H9 (cell line): ENCODE data around the gene RGL4. TPM values are rescaled to one million over a fixed set of nuclear protein-coding genes. Genes with fewer than 3 reads are reported as not detected.

ENCODE experiments used
- DNase-seq: peaks from one replicate; pipeline ENCODE4 v3.0.0-alpha.2; 2017
- H2AFZ ChIP-seq: one replicate; pipeline ENCODE4 v1.6.1; 2013; ENCODE audit warnings: mild to moderate bottlenecking, low read length, control low read depth, moderate library complexity
- H2AK5ac ChIP-seq: 2 replicates; pipeline ENCODE4 v1.6.1; 2013; ENCODE audit warnings: low read length, control low read depth, mixed read lengths; ENCODE audit not compliant: insufficient read length
- H2BK120ac ChIP-seq: one replicate; pipeline ENCODE4 v1.6.1; 2013; ENCODE audit warnings: low read depth, mild to moderate bottlenecking, low read length, control low read depth, inconsistent platforms; ENCODE audit not compliant: poor library complexity, severe bottlenecking
- H2BK12ac ChIP-seq: 2 replicates; pipeline ENCODE4 v1.6.1; 2013; ENCODE audit warnings: low read length, control low read depth, mixed read lengths, low read depth; ENCODE audit not compliant: insufficient read length
- H2BK15ac ChIP-seq: 2 replicates; pipeline ENCODE4 v1.6.1; 2013; ENCODE audit warnings: low read depth, low read length, control low read depth
- H2BK20ac ChIP-seq: one replicate; pipeline ENCODE4 v1.6.1; 2013; ENCODE audit warnings: low read depth, mild to moderate bottlenecking, low read length, control low read depth, inconsistent platforms; ENCODE audit not compliant: poor library complexity, severe bottlenecking
- H2BK5ac ChIP-seq: 2 replicates; pipeline ENCODE4 v1.6.1; 2013; ENCODE audit warnings: low read length, control low read depth, mixed read lengths; ENCODE audit not compliant: insufficient read length
- H3K14ac ChIP-seq: 2 replicates; pipeline ENCODE4 v1.6.1; 2013; ENCODE audit warnings: low read length, control low read depth; ENCODE audit not compliant: insufficient read depth
- H3K18ac ChIP-seq: 2 replicates; pipeline ENCODE4 v1.6.1; 2013; ENCODE audit warnings: low read depth, mild to moderate bottlenecking, mixed read lengths, low read length, control low read depth; ENCODE audit not compliant: insufficient read length
- H3K23ac ChIP-seq: 2 replicates; pipeline ENCODE4 v1.6.1; 2013; ENCODE audit warnings: low read length, control low read depth, mixed read lengths, low read depth; ENCODE audit not compliant: insufficient read length
- H3K23me2 ChIP-seq: 2 replicates; pipeline ENCODE4 v1.6.1; 2013; ENCODE audit warnings: low read depth, mild to moderate bottlenecking, mixed read lengths, low read length, control low read depth; ENCODE audit not compliant: insufficient read length, poor library complexity, severe bottlenecking
- H3K27ac ChIP-seq: 2 replicates; pipeline ENCODE4 v1.5.1; 2013; ENCODE audit warnings: low read length, control low read depth, mixed read lengths, low read depth; ENCODE audit not compliant: insufficient read length
- H3K27me3 ChIP-seq: 2 replicates; pipeline ENCODE4 v1.6.1; 2013; ENCODE audit warnings: low read length, control low read depth, inconsistent platforms; ENCODE audit not compliant: insufficient read depth
- H3K4ac ChIP-seq: 2 replicates; pipeline ENCODE4 v1.6.1; 2013; ENCODE audit warnings: low read depth, mild to moderate bottlenecking, control low read depth, inconsistent platforms, low read length, moderate library complexity
- H3K4me1 ChIP-seq: 2 replicates; pipeline ENCODE4 v1.6.1; 2013; ENCODE audit warnings: low read length, control low read depth, inconsistent platforms; ENCODE audit not compliant: insufficient read depth
- H3K4me2 ChIP-seq: 2 replicates; pipeline ENCODE4 v1.6.1; 2013; ENCODE audit warnings: low read length, control low read depth, mixed read lengths; ENCODE audit not compliant: insufficient read length, insufficient read depth
- H3K56ac ChIP-seq: 2 replicates; pipeline ENCODE4 v1.6.1; 2013; ENCODE audit warnings: low read depth, mild to moderate bottlenecking, mixed read lengths, low read length, control low read depth; ENCODE audit not compliant: insufficient read length
- H3K79me1 ChIP-seq: 2 replicates; pipeline ENCODE4 v1.6.1; 2013; ENCODE audit warnings: low read depth, mild to moderate bottlenecking, moderate library complexity, low read length, control low read depth, inconsistent platforms; ENCODE audit not compliant: insufficient read depth, poor library complexity, severe bottlenecking
- H3K79me2 ChIP-seq: 2 replicates; pipeline ENCODE4 v1.6.1; 2013; ENCODE audit warnings: low read length, control low read depth, inconsistent platforms; ENCODE audit not compliant: insufficient read depth
- H3K9ac ChIP-seq: 2 replicates; pipeline ENCODE4 v1.6.1; 2013; ENCODE audit warnings: low read length, control low read depth, mixed read lengths; ENCODE audit not compliant: insufficient read length; ENCODE audit errors: extremely low read depth
- H3K9me3 ChIP-seq: one replicate; pipeline ENCODE4 v1.6.1; 2013; ENCODE audit warnings: low read depth, low read length, inconsistent platforms; ENCODE audit not compliant: control insufficient read depth
- H3T11ph ChIP-seq: one replicate; pipeline ENCODE4 v1.6.1; 2013; ENCODE audit warnings: mild to moderate bottlenecking, low read length, control low read depth, inconsistent platforms
- H4K20me1 ChIP-seq: one replicate; pipeline ENCODE4 v1.6.1; 2013; ENCODE audit not compliant: control insufficient read depth, insufficient read length, insufficient read depth
- H4K5ac ChIP-seq: 2 replicates; pipeline ENCODE4 v1.6.1; 2013; ENCODE audit warnings: low read depth, mild to moderate bottlenecking, mixed read lengths, low read length, control low read depth; ENCODE audit not compliant: insufficient read length
- H4K8ac ChIP-seq: replicated peaks from 2 replicates; pipeline ENCODE4 v1.6.1; 2013; ENCODE audit warnings: low read length, control low read depth, mixed read lengths, low read depth; ENCODE audit not compliant: insufficient read length
- H4K91ac ChIP-seq: 2 replicates; pipeline ENCODE4 v1.6.1; 2013; ENCODE audit warnings: low read depth, mild to moderate bottlenecking, moderate library complexity, mixed read lengths, low read length, control low read depth; ENCODE audit not compliant: insufficient read length
- H3K27ac Mint-ChIP-seq, 3 experiments: 2 replicates in 2 of 3; 3 replicates in 1 of 3; pipeline ENCODE4 v1.8.0; 2020 to 2021; ENCODE audit warnings: mixed read lengths in 3 of 3, mild to moderate bottlenecking in 1 of 3, moderate library complexity in 1 of 3
- H3K27me3 Mint-ChIP-seq: 2 replicates; pipeline ENCODE4 v1.8.0; 2021; ENCODE audit warnings: low read depth, mild to moderate bottlenecking, moderate library complexity, mixed read lengths
- H3K36me3 Mint-ChIP-seq, 3 experiments: 2 replicates in 2 of 3; 3 replicates in 1 of 3; pipeline ENCODE4 v1.8.0; 2020 to 2021; ENCODE audit warnings: low read depth in 3 of 3, mixed read lengths in 3 of 3; ENCODE audit not compliant: insufficient read depth in 1 of 3
- H3K4me1 Mint-ChIP-seq, 2 experiments: 2 replicates each; pipeline ENCODE4 v1.8.0; 2020; ENCODE audit warnings: mixed read lengths in 2 of 2
- H3K4me3 Mint-ChIP-seq, 2 experiments: 2 replicates in 1 of 2; 3 replicates in 1 of 2; pipeline ENCODE4 v1.8.0; 2020 to 2021; ENCODE audit warnings: mild to moderate bottlenecking in 2 of 2, mixed read lengths in 2 of 2, moderate library complexity in 1 of 2
- H3K9me3 Mint-ChIP-seq, 2 experiments: 2 replicates in 1 of 2; 3 replicates in 1 of 2; pipeline ENCODE4 v1.8.0; 2020; ENCODE audit warnings: mild to moderate bottlenecking in 2 of 2, mixed read lengths in 2 of 2, moderate library complexity in 1 of 2
- CTCF ChIP-seq: fragments of 200-600 bp; sonication (generic); conservative IDR thresholded peaks from 3 replicates; pipeline ENCODE4 v1.8.0; 2021; ENCODE audit warnings: antibody characterized with exemption, mild to moderate bottlenecking
- WGBS: extraction: QIAGEN DNeasy Blood & Tissue Kit; methylation state at CpG from one replicate; pipeline ENCODE4 v1.1.7; 2013; ENCODE audit warnings: missing lambda C conversion rate, low lambda C conversion rate, mixed read lengths; ENCODE audit not compliant: insufficient read length; ENCODE audit errors: extremely low coverage; 5-methylcytosine and 5-hydroxymethylcytosine counted together
- total RNA-seq: library from RNA; stranded (reverse); gene quantifications from 2 replicates; pipeline ENCODE4 v1.2.1, GENCODE V29; 2021

The RGL4 gene
- total RNA-seq, 1 experiment from 2014 or later = not detected

DNA sequence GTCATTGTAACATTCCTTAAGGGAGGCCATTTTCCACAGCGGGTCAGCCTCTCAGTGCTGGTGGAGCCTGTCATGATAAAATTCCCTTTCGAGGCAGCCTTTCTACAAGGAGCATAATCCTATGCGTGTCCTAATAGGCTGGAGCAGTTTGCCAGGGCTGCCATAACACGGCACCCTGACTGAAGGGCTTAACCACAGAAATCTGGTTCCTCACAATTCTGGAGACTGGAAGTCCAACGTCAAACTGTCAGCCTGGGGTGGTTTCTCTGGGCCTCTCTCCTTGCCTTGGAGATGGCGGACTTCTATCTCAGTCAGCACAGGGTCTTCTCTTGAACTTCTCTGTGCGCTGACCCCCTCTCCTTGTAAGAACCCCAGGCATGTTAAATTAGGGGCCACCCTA, 1.4 kb upstream of the RGL4 start:
- WGBS = no CpG with 5 or more reads among the region's 7 CpGs
- peaks cover 2% of the 10 kb centered on the region for H4K20me1 ChIP-seq

More for the DNA sequence above, 1.4 kb upstream of the RGL4 start:
- Mint-ChIP-seq H3K27me3 (no peaks in the 10 kb centered on the region), H3K27ac (no peak overlapping the region; a peak in 1 of 7 replicates), H3K4me1 (no peaks in the 10 kb centered on the region), H3K36me3 (peaks cover 17 to 36% (median 31%) of the 10 kb centered on the region in 3 experiments), H3K9me3 (no peaks in the 10 kb centered on the region), H3K4me3 (no peak overlapping the region)
- no peak overlapping the region for H2BK12ac ChIP-seq
- no peaks in the 10 kb centered on the region for H3K79me2 ChIP-seq
- no peak overlapping the region for H3K4me2 ChIP-seq
- no peaks in the 10 kb centered on the region for H3K9me3 ChIP-seq
- H4K8ac ChIP-seq = no peak overlapping the region
- no peak overlapping the region for H2AFZ ChIP-seq
- no peak overlapping the region for H3K14ac ChIP-seq
- H2AK5ac ChIP-seq = no peak overlapping the region
- no peaks in the 10 kb centered on the region for H3K4me1 ChIP-seq
- H3K18ac ChIP-seq = no peak overlapping the region
- no peak overlapping the region for H3T11ph ChIP-seq
- H2BK20ac ChIP-seq = no peak overlapping the region
- DNase-seq = no peak
- no peaks in the 10 kb centered on the region for H3K79me1 ChIP-seq
- H4K5ac ChIP-seq = no peak overlapping the region
- H3K56ac ChIP-seq = no peak overlapping the region
- H3K23ac ChIP-seq = no peak overlapping the region
- H2BK5ac ChIP-seq = no peak overlapping the region
- no peak overlapping the region for H4K91ac ChIP-seq
- H3K27ac ChIP-seq = no peak overlapping the region
- no peak overlapping the region for H3K4ac ChIP-seq
- H3K23me2 ChIP-seq = peaks cover 2% of the 10 kb centered on the region
- no peaks in the 10 kb centered on the region for H3K27me3 ChIP-seq
- H3K9ac ChIP-seq = no peak overlapping the region
- H2BK120ac ChIP-seq = no peak overlapping the region
- H2BK15ac ChIP-seq = no peak overlapping the region
- TF ChIP-seq CTCF = no peak
